Fibroblast of skin of right quadriceps (primary cell): ENCODE data around the gene SPANXA1.
"Not testable (repeated sequence)": the region's sequence is repeated elsewhere in the genome, so short reads cannot be mapped to it uniquely, and the experiment has no call there.

Experiments
- DNase-seq: peaks from one replicate; pipeline ENCODE4 v3.0.0-alpha.2; 2013

SPANXA1 gene, protein sequence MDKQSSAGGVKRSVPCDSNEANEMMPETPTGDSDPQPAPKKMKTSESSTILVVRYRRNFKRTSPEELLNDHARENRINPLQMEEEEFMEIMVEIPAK

DNA sequence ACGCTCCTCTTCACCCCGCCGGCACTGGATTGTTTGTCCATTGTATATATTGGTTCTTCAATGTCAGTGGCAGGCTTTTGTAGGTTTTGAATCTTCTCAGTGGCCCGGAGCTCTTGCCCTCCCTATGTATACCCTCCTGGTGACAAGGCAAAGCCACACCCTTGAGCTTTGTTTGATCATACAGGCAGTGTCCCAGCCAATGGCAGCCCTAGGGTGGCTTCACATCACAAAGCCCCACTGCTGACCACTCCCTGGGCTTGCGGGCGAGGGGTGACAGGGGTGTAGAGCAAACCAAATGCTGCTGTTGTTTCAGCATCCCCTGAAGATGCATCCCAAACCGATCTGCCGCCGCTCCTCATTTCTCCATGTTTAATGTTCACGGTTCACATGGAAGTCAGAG lies at the start of gene SPANXA1:
Gene SPANXA1, minus strand, starts transcription at position 101 of the 400 bp plus-strand sequence. Its CDS starts 60 bp downstream, at position 41.
- DNase-seq: not testable (repeated sequence)

DNA sequence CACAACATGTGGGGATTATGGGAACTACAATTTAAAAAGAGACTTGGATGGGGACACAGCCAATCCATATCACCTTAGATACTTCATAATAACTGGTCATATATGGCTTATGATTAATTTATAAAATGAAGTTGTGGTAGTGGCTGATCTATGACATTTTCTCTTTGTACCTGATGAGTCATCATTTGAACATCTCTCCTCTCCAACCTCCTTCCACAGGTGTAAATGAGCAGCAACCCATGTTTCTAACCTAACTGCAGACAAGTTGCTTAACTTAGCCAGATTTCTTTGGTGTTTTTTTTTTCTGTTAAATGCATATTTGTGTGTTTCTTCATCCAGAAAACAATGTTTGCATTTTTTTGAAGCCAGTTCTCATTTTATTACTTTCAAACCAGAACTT lies 47.6 kb upstream of the SPANXA1 start:
- DNase-seq: no peak

DNA sequence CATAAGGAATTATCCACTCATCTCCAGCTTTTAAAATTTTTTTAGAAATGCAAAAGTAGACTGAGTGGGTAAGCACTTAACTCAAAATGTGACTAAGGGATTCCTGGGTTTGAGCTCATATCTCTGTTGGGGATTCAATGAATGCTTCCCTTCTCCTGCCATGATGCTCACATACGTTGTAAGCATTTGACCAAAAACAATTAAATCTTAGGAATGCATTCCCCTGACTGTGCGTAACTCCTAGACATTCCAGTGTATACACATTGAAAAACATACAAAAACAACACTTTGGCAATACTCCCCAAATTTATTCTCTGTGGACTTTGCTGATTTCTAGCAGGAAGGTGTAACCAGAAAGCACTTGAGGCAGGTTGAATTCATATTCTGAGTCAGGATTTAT lies 34.8 kb upstream of the SPANXA1 start:
- peak; percentile 12 for DNase-seq

DNA sequence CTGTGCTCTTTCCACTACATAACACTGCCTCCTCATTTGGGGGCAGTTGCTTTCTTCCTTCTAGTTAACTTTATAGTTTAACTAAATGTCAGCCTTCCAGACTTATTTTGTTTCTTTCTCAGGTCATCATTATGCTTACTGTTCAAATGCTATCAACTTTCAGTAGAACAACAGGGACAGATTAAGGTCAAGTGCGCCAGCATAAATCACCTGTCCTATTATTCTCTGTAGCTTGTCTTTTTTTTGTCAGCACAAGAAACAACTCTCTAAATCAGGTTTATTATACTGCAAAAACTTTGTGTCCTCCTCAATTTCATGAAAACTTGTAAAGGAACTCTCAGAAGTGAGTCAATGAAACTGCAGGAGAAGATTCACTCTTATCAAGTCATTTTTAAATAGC lies 24.6 kb upstream of the SPANXA1 start:
- DNase-seq: no peak

DNA sequence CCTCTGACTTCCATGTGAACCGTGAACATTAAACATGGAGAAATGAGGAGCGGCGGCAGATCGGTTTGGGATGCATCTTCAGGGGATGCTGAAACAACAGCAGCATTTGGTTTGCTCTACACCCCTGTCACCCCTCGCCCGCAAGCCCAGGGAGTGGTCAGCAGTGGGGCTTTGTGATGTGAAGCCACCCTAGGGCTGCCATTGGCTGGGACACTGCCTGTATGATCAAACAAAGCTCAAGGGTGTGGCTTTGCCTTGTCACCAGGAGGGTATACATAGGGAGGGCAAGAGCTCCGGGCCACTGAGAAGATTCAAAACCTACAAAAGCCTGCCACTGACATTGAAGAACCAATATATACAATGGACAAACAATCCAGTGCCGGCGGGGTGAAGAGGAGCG lies 4.9 kb upstream of the SPANXA1 start, which contains the start of gene SPANXA2:
Gene SPANXA2, plus strand, starts transcription at position 301 of the 400 bp plus-strand sequence. Its CDS starts 60 bp downstream, at position 361.
- DNase-seq: not testable (repeated sequence)

DNA sequence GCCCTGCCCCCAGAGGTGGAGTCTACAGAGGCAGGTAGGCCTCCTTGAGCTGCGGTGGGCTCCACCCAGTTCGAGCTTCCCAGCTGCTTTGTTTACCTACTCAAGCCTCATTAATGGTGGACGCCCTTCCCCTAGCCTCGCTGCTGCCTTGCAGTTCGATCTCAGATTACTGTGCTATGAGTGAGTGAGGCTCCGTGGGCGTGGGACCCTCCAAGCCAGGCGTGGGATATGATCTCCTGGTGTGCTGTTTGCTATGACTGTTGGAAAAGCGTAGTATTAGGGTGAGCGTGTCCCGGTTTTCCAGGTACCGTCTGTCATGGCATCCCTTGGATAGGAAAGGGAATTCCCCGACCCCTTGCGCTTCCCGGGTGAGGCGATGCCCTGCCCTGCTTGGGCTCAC lies 42.0 kb downstream of the SPANXA1 start:
- DNase-seq: not testable (repeated sequence)
